Measurements from ENCODE around the gene LIPG.

Gene LIPG

GRCh38 chr18:49564518-49564834 is 2.6 kb downstream of the LIPG start:
- H3K4me3 ChIP-seq (replicated peaks; ENCODE audit: low read depth, low read length), result peak overlapping the region; percentile 86
- no peak for DNase-seq (ENCODE audit: low read depth)
- no peak for TF ChIP-seq CTCF (IDR thresholded peaks at IDR 0.05; ENCODE audit: low read length, missing control alignments)

DNA sequence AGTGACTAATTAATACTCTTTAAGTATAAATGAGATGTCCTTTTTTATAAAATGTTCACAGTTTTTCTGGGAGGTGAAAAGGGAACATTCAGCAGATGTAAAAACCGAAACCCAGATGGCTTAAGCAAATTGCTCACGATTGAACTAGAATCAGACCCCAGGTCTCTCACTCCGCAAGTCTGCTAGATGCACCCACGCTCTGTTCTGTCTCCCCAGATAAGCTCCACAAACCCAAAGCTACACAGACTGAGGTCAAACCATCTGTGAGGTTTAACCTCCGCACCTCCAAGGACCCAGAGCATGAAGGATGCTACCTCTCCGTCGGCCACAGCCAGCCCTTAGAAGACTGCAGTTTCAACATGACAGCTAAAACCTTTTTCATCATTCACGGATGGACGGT is 3.2 kb downstream of the LIPG start:
- DNase-seq (ENCODE audit: low read depth), result no peak
- no peak for TF ChIP-seq CTCF (IDR thresholded peaks at IDR 0.05; ENCODE audit: low read length, missing control alignments)
- H3K4me3 ChIP-seq (replicated peaks; ENCODE audit: low read depth, low read length), result peak overlapping the region; percentile 86

DNA sequence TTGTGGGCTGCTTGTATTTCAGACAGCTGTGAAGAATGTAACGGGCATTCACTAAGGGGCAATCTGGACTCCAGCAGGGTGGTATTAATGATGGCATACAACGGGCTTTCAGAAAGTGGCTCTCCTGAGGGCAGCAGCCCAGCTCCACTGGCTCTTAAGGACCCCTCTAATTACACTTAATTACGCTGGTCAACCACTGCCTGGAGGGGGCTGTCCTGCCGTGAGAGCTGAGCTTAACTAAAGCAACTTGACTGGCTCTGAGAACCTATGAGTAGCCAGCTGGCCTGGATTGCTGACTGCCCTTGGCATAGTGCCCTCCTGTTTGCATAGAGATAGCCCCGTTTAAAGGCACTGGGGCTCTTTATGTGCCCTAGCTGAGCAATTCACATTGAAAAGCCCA is 3.8 kb downstream of the LIPG start:
- TF ChIP-seq CTCF (IDR thresholded peaks at IDR 0.05; ENCODE audit: low read length, missing control alignments), result no peak
- H3K4me3 ChIP-seq (replicated peaks; ENCODE audit: low read depth, low read length), result peak overlapping the region; percentile 86
- DNase-seq (ENCODE audit: low read depth), result peak; percentile 77

DNA sequence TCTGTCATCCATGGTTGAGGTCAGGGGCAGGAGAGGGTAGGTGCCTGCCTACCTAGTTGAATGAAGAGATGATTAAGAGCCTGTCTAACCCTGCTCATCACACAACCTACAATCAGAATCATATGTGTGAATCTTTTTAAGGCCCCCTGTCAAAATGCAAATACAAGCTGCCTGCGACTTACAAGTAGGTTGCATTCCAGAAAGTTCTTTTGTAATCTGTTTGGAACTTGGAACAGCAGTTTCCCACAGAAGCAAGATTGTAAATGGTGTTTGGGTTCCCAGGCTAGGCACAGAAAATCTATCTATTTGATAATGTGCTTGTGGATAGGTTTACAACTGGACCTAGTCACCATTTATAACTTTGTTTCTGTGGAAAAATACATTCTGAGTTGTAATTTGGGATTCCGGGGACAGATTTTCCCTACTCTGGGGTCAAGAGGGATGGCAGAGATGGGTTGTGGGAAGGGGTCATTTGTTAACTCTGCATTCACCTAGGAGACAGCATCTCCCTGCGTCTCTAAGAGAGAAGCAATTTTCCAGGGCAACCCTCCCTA is 4.4 kb downstream of the LIPG start:
- TF ChIP-seq CTCF (IDR thresholded peaks at IDR 0.05; ENCODE audit: low read length, missing control alignments), result no peak
- H3K4me3 ChIP-seq (replicated peaks; ENCODE audit: low read depth, low read length), result peak overlapping the region; percentile 86
- no peak for DNase-seq (ENCODE audit: low read depth)

DNA sequence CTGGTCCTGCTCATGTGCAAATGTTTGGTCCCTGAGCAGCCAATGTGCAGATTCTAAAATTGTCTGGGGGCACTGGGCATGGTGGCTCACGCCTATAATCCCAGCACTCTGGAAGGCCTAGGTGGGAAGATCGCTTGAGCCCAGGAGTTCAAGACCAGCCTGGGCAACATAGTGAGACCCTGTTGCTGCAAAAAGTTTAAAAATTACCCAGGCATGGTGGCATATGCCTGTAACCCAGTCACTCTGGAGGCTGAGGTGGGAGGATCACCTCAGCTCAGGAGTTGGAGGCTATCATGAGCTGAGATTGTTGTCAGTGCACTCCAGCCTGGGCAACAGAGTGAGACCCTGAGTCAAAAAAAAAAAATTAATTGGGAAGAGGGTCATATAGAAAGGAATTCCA is 5.1 kb downstream of the LIPG start:
- TF ChIP-seq CTCF (IDR thresholded peaks at IDR 0.05; ENCODE audit: low read length, missing control alignments), result no peak
- H3K4me3 ChIP-seq (replicated peaks; ENCODE audit: low read depth, low read length), result peak overlapping the region; percentile 86
- no peak for DNase-seq (ENCODE audit: low read depth)

- no peak for TF ChIP-seq CTCF (IDR thresholded peaks at IDR 0.05; ENCODE audit: low read length, missing control alignments)
- no peak overlapping the region for H3K4me3 ChIP-seq (replicated peaks; ENCODE audit: low read depth, low read length)
- DNase-seq (ENCODE audit: low read depth), result no peak
Observed at GRCh38 chr18:49569724-49570123, 7.9 kb downstream of the LIPG start.

DNA sequence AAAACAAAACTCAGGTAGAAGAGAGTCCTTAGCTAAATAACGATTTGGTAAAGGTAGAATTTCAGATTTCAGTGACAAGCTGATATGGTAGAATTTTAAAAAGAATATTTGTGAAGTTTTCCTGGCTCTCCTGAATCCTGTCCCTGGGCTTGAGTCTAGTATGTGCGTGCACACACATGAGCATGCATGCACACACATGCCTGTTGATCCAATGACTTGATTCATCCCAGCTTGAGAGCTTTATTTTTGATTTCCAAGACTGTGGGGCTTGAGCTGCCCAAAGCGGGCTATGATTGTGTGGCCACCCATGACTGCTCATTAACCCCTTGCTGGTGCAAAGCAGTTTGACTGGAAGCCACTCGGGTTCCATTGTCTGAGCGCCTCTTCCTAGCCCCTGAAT is 9.0 kb downstream of the LIPG start:
- H3K4me3 ChIP-seq (replicated peaks; ENCODE audit: low read depth, low read length), result no peak overlapping the region
- TF ChIP-seq CTCF (IDR thresholded peaks at IDR 0.05; ENCODE audit: low read length, missing control alignments), result no peak
- no peak for DNase-seq (ENCODE audit: low read depth)
